IMR-90 (cell line): ENCODE results near the gene RAB30. TPM values are rescaled to one million over a fixed set of nuclear protein-coding genes. Genes with fewer than 3 reads are reported as not detected.

ENCODE experiments used
- ATAC-seq: fragments of 200-7000 bp; cut with Tn5 transposase; 2 replicates; pipeline ENCODE4 v1.9.1; 2020; ENCODE audit warnings: low read depth, mild to moderate bottlenecking, moderate library complexity
- BruUV-seq: library from RNA; stranded (reverse); fragments of 400-500 nt; replicated peaks from 2 replicates; lab custom pipeline; 2021; lab: Mats Ljungman, UMichigan
- CTCF ChIA-PET: fragments of 300-600 bp; formaldehyde crosslinking; extraction: SDS; loops from one replicate; lab custom pipeline; 2021; ENCODE audit warnings: antibody characterized with exemption; lab: Yijun Ruan, JAX
- POLR2A ChIA-PET: fragments of 300-600 bp; sonication (Branson Sonifier 250); formaldehyde crosslinking; loops from one replicate; lab custom pipeline; 2022; ENCODE audit warnings: antibody characterized with exemption; ENCODE audit not compliant: unreplicated experiment; lab: Charles Lee
- DNase-seq: peaks from one replicate; pipeline ENCODE4 v3.0.0; 2013
- H2AFZ ChIP-seq: replicated peaks from 2 replicates; pipeline ENCODE3; 2013; ENCODE audit warnings: low read length, mild to moderate bottlenecking; ENCODE audit not compliant: poor library complexity
- H2AK5ac ChIP-seq: 2 replicates; pipeline ENCODE4 v1.6.1; 2013; ENCODE audit warnings: low read depth, low read length, inconsistent platforms
- H2AK9ac ChIP-seq: replicated peaks from 2 replicates; pipeline ENCODE3; 2013; ENCODE audit warnings: mild to moderate bottlenecking, low read depth, low read length, moderate library complexity; ENCODE audit not compliant: poor library complexity
- H2BK120ac ChIP-seq: 2 replicates; pipeline ENCODE4 v1.6.1; 2013; ENCODE audit warnings: low read depth, low read length, inconsistent platforms
- H2BK15ac ChIP-seq: 3 replicates; pipeline ENCODE4 v1.6.1; 2013; ENCODE audit warnings: low read depth, low read length, inconsistent platforms
- H2BK20ac ChIP-seq: 2 replicates; pipeline ENCODE4 v1.6.1; 2013; ENCODE audit warnings: low read depth, mild to moderate bottlenecking, inconsistent platforms, low read length, moderate library complexity
- H2BK5ac ChIP-seq: 2 replicates; pipeline ENCODE4 v1.6.1; 2013; ENCODE audit warnings: mild to moderate bottlenecking, low read depth, low read length, inconsistent platforms; ENCODE audit not compliant: poor library complexity, severe bottlenecking
- H3K14ac ChIP-seq: replicated peaks from 2 replicates; pipeline ENCODE4 v1.6.1; 2013; ENCODE audit warnings: low read depth, low read length, inconsistent platforms
- H3K18ac ChIP-seq: 2 replicates; pipeline ENCODE4 v1.6.1; 2013; ENCODE audit warnings: low read depth, low read length, control low read depth
- H3K23ac ChIP-seq: 2 replicates; pipeline ENCODE4 v1.6.1; 2013; ENCODE audit warnings: low read depth, low read length, inconsistent platforms
- H3K27ac ChIP-seq: 2 replicates; pipeline ENCODE4 v1.5.1; 2013; ENCODE audit warnings: mild to moderate bottlenecking, control low read depth, low read length; ENCODE audit not compliant: insufficient read depth
- H3K27me3 ChIP-seq: 2 replicates; pipeline ENCODE4 v1.6.1; 2013; ENCODE audit warnings: low read length; ENCODE audit not compliant: control insufficient read depth, insufficient read depth
- H3K36me3 ChIP-seq: 2 replicates; pipeline ENCODE4 v1.6.1; 2013; ENCODE audit warnings: low read length, mixed read lengths; ENCODE audit not compliant: control insufficient read depth, insufficient read depth
- H3K4ac ChIP-seq: 2 replicates; pipeline ENCODE4 v1.6.1; 2013; ENCODE audit warnings: low read depth, low read length, inconsistent platforms
- H3K4me1 ChIP-seq: 2 replicates; pipeline ENCODE4 v1.6.1; 2013; ENCODE audit warnings: low read length, mixed read lengths; ENCODE audit not compliant: control insufficient read depth, insufficient read depth
- H3K4me2 ChIP-seq: 2 replicates; pipeline ENCODE4 v1.6.1; 2013; ENCODE audit warnings: low read depth, mild to moderate bottlenecking, control low read depth, low read length, moderate library complexity
- H3K4me3 ChIP-seq: 2 replicates; pipeline ENCODE4 v1.5.1; 2013; ENCODE audit warnings: low read depth, mild to moderate bottlenecking, control low read depth, low read length, moderate library complexity; ENCODE audit not compliant: insufficient read depth
- H3K56ac ChIP-seq: 2 replicates; pipeline ENCODE4 v1.6.1; 2013; ENCODE audit warnings: low read length, inconsistent platforms; ENCODE audit not compliant: insufficient read depth; ENCODE audit errors: extremely low read depth
- H3K79me1 ChIP-seq, 2 experiments: 2 replicates each; pipeline ENCODE4 v1.6.1; 2013; ENCODE audit warnings: low read length in 2 of 2, inconsistent platforms in 1 of 2, low read depth in 1 of 2
- H3K9ac ChIP-seq: 2 replicates; pipeline ENCODE4 v1.6.1; 2013; ENCODE audit warnings: low read depth, low read length, control low read depth
- H3K9me1 ChIP-seq: 2 replicates; pipeline ENCODE4 v1.6.1; 2013; ENCODE audit warnings: low read length, inconsistent platforms; ENCODE audit not compliant: insufficient read depth
- H3K9me3 ChIP-seq: 2 replicates; pipeline ENCODE4 v1.6.1; 2013; ENCODE audit warnings: low read length; ENCODE audit not compliant: control insufficient read depth, insufficient read depth
- H4K20me1 ChIP-seq: 2 replicates; pipeline ENCODE4 v1.6.1; 2013; ENCODE audit warnings: low read length, inconsistent platforms; ENCODE audit not compliant: insufficient read depth
- H4K5ac ChIP-seq: 2 replicates; pipeline ENCODE4 v1.6.1; 2013; ENCODE audit warnings: mild to moderate bottlenecking, low read depth, low read length, control low read depth
- H4K8ac ChIP-seq, 2 experiments: 2 replicates each; pipeline ENCODE4 v1.6.1; 2013; ENCODE audit warnings: low read depth in 2 of 2, low read length in 2 of 2, control low read depth in 1 of 2, inconsistent platforms in 1 of 2
- H4K91ac ChIP-seq: 2 replicates; pipeline ENCODE4 v1.6.1; 2013; ENCODE audit warnings: low read depth, low read length, inconsistent platforms; ENCODE audit not compliant: insufficient read depth
- BHLHE40 ChIP-seq: fragments of 150-350 bp; IDR thresholded peaks from 2 replicates; pipeline ENCODE4 v1.6.1; 2016; ENCODE audit warnings: mild to moderate bottlenecking, low read depth, low read length
- CEBPB ChIP-seq: IDR thresholded peaks from 2 replicates; pipeline ENCODE4 v1.6.1; 2012; ENCODE audit warnings: low read depth, low read length, improper control_type of control experiment
- CHD1 ChIP-seq: IDR thresholded peaks from 2 replicates; pipeline ENCODE4 v1.6.1; 2012; ENCODE audit warnings: low read depth, low read length, improper control_type of control experiment
- ELK1 ChIP-seq: fragments of 150-350 bp; IDR thresholded peaks from 2 replicates; pipeline ENCODE4 v1.6.1; 2016; ENCODE audit warnings: low read depth, mild to moderate bottlenecking, low read length, moderate library complexity, borderline replicate concordance
- FOS ChIP-seq: fragments of 150-350 bp; IDR thresholded peaks from 2 replicates; pipeline ENCODE4 v1.6.1; 2016; ENCODE audit warnings: low read depth, low read length
- MAFK ChIP-seq: IDR thresholded peaks from 2 replicates; pipeline ENCODE4 v1.6.1; 2012; ENCODE audit warnings: low read depth, low read length, improper control_type of control experiment
- MAZ ChIP-seq: IDR thresholded peaks from 2 replicates; pipeline ENCODE4 v1.6.1; 2012; ENCODE audit warnings: low read depth, mild to moderate bottlenecking, low read length, improper control_type of control experiment, moderate library complexity, borderline replicate concordance
- MXI1 ChIP-seq: IDR thresholded peaks from 2 replicates; pipeline ENCODE4 v1.6.1; 2012; ENCODE audit warnings: low read depth, mild to moderate bottlenecking, low read length, moderate library complexity, borderline replicate concordance
- NFE2L2 ChIP-seq: fragments of 150-350 bp; IDR thresholded peaks from 2 replicates; pipeline ENCODE4 v1.6.1; 2016; ENCODE audit warnings: low read depth, mild to moderate bottlenecking, low read length
- POLR2A ChIP-seq: IDR thresholded peaks from 2 replicates; pipeline ENCODE4 v1.6.1; 2012; ENCODE audit warnings: mild to moderate bottlenecking, low read depth, low read length
- RAD21 ChIP-seq: IDR thresholded peaks from 2 replicates; pipeline ENCODE4 v1.6.1; 2012; ENCODE audit warnings: low read length, improper control_type of control experiment
- RCOR1 ChIP-seq: IDR thresholded peaks from 2 replicates; pipeline ENCODE4 v1.6.1; 2012; ENCODE audit warnings: mild to moderate bottlenecking, low read length, improper control_type of control experiment; ENCODE audit not compliant: insufficient replicate concordance
- RFX5 ChIP-seq: IDR thresholded peaks from 2 replicates; pipeline ENCODE4 v1.8.0; 2012; ENCODE audit warnings: low read depth, mild to moderate bottlenecking, low read length, moderate library complexity
- SMC3 ChIP-seq: fragments of 150-350 bp; IDR thresholded peaks from 2 replicates; pipeline ENCODE4 v1.6.1; 2016; ENCODE audit warnings: low read depth, mild to moderate bottlenecking, antibody characterized with exemption, low read length, moderate library complexity
- USF2 ChIP-seq: fragments of 150-350 bp; IDR thresholded peaks from 2 replicates; pipeline ENCODE4 v1.6.1; 2017; ENCODE audit warnings: mild to moderate bottlenecking, antibody characterized with exemption, low read length, low read depth
- WGBS, 2 experiments: methylation state at CpG; one replicate each; pipeline versions ENCODE4 v1.1.5 to v1.1.7; 2013; ENCODE audit warnings: missing lambda C conversion rate in 2 of 2; ENCODE audit not compliant: insufficient read length in 1 of 2; ENCODE audit errors: extremely low coverage in 2 of 2; 5-methylcytosine and 5-hydroxymethylcytosine counted together
- dilution Hi-C: fragments of 300-500 bp; cut with HindIII; formaldehyde crosslinking; loops from one replicate; pipeline ENCODE4 v1.14.3; 2018; ENCODE audit warnings: low sequenced_read_pairs; ENCODE audit not compliant: unreplicated experiment
- in situ Hi-C: fragments of 300-500 bp; cut with MboI; formaldehyde crosslinking; loops from 3 replicates; pipeline ENCODE4 v1.14.3; 2019; ENCODE audit warnings: low sequenced_read_pairs, inconsistent platforms, mixed read lengths
- intact Hi-C: fragments of 100-400 bp; cut with micrococcal nuclease; formaldehyde crosslinking; loops from 2 replicates; pipeline ENCODE4 v1.10.0; 2022
- polyA plus RNA-seq, 3 experiments: library from polyadenylated mRNA; depleted of rRNA; stranded (reverse); fragments of >200 nt; gene quantifications; 2 replicates each; pipeline ENCODE4 v1.2.3, GENCODE V29; 2012; ENCODE audit warnings: low replicate concordance in 1 of 3
- total RNA-seq: library from RNA; depleted of rRNA; stranded (reverse); fragments of >200 nt; gene quantifications from 2 replicates; pipeline ENCODE4 v1.2.3, GENCODE V29; 2012

RAB30 gene
- total and polyA plus RNA-seq, 2 of the 4 experiments (the other 2 are of a cell fraction), result 7.2 to 25.6 TPM

GRCh38 chr11:83072350-83073242 lies 899 bp upstream of the RAB30 start:
- ChIA-PET POLR2A (interaction anchor here (1.5 kb wide), 1 partner anchor 21 kb away, joined by 4 read pairs; no protein-coding TSS in a partner anchor), CTCF (no interaction called here)
- Histone ChIP-seq H3K4me1 (peaks cover 7% of the 10 kb centered on the region), H2AFZ (peak overlapping the region; percentile 96), H3K4me3 (peak overlapping the region; percentile 64), H2BK20ac (no peak overlapping the region), H2AK5ac (peak overlapping the region; percentile 87), H3K4me2 (peak overlapping the region; percentile 87), H3K27me3 (no peaks in the 10 kb centered on the region), H3K56ac (peak overlapping the region; percentile 99), H3K14ac (peak overlapping the region; percentile 100), H3K79me1 (peaks cover 17 to 69% of the 10 kb centered on the region in 2 experiments), H4K5ac (peak overlapping the region; percentile 78), H3K9ac (peak overlapping the region; percentile 95), H4K20me1 (peaks cover 4% of the 10 kb centered on the region; the same call in 1 of the 2 replicates), H3K9me1 (no peaks in the 10 kb centered on the region), H3K18ac (no peak overlapping the region; the same call in 1 of the 2 replicates), H2AK9ac (peak overlapping the region; percentile 94), H3K27ac (peak overlapping the region; percentile 93), H4K91ac (peak overlapping the region; percentile 96), H3K36me3 (peaks cover 4% of the 10 kb centered on the region), H3K4ac (peak overlapping the region; percentile 99), H2BK5ac (peak overlapping the region; percentile 94), H2BK120ac (peak overlapping the region; percentile 72), H3K9me3 (no peaks in the 10 kb centered on the region), H4K8ac (peak overlapping the region; percentile 75 to 98), H3K23ac (peak overlapping the region; percentile 99), H2BK15ac (0 out of 3 replicates have a peak overlapping the region, but pooled peaks have one; percentile 17)
- TSS peak; percentile 53 for BruUV-seq
- no peak for ATAC-seq
- in situ Hi-C loops, result loop anchor here (10.0 kb wide), 1 partner anchor 168 kb away; the partner anchor contains the start of genes DDIAS and PRCP
- intact Hi-C loops, result loop anchor here (5.0 to 10.0 kb wide), 3 partner anchors 60 to 358 kb away; no protein-coding TSS in a partner anchor
- no CpG with 5 or more reads among the region's 31 CpGs for WGBS, 2 experiments
- dilution Hi-C loops, result loop anchor here (25.0 kb wide), 1 partner anchor 90 kb away; the partner anchor contains the start of gene PCF11
- DNase-seq, result no peak
- TF ChIP-seq RFX5 (no peak), SMC3 (no peak), MAFK (no peak), CHD1 (no peak), MXI1 (no peak), BHLHE40 (no peak), RCOR1 (no peak), RAD21 (no peak), POLR2A (no peak), NFE2L2 (no peak), FOS (no peak), USF2 (no peak), MAZ (no peak), ELK1 (no peak), CEBPB (no peak)
